Calu3 (cell line): ENCODE measurements around the gene AIF1L. TPM values are rescaled to one million over a fixed set of nuclear protein-coding genes. Genes with fewer than 3 reads are reported as not detected.

Experiments
- BruUV-seq: library from RNA; stranded (reverse); fragments of 400-500 nt; replicated peaks from 2 replicates; lab custom pipeline; 2021; lab: Mats Ljungman, UMichigan
- CTCF ChIA-PET: fragments of 300-600 bp; sonication (Branson Sonifier 250); formaldehyde crosslinking; loops from one replicate; lab custom pipeline; 2022; ENCODE audit warnings: antibody characterized with exemption; lab: Charles Lee
- DNase-seq: peaks from one replicate; pipeline ENCODE4 v3.0.0; 2022
- H3K27ac Mint-ChIP-seq: one replicate; pipeline ENCODE4 v1.8.0; 2022; ENCODE audit warnings: mixed read lengths; ENCODE audit not compliant: unreplicated experiment
- H3K27me3 Mint-ChIP-seq: one replicate; pipeline ENCODE4 v1.8.0; 2022; ENCODE audit warnings: mixed read lengths; ENCODE audit not compliant: unreplicated experiment
- H3K36me3 Mint-ChIP-seq: one replicate; pipeline ENCODE4 v1.8.0; 2022; ENCODE audit warnings: mild to moderate bottlenecking, moderate library complexity, mixed read lengths; ENCODE audit not compliant: insufficient read depth, unreplicated experiment
- H3K4me1 Mint-ChIP-seq: one replicate; pipeline ENCODE4 v1.8.0; 2022; ENCODE audit warnings: mild to moderate bottlenecking, low read depth, mixed read lengths; ENCODE audit not compliant: unreplicated experiment
- H3K4me3 Mint-ChIP-seq: one replicate; pipeline ENCODE4 v1.8.0; 2022; ENCODE audit warnings: mild to moderate bottlenecking, low read depth, moderate library complexity, mixed read lengths; ENCODE audit not compliant: unreplicated experiment
- H3K9me3 Mint-ChIP-seq: one replicate; pipeline ENCODE4 v1.8.0; 2022; ENCODE audit warnings: low read depth, mixed read lengths; ENCODE audit not compliant: unreplicated experiment
- intact Hi-C: fragments of 100-400 bp; cut with micrococcal nuclease; formaldehyde crosslinking; loops from one replicate; pipeline ENCODE4 v1.10.0; 2022; ENCODE audit not compliant: unreplicated experiment
- total RNA-seq: library from RNA; stranded (reverse); gene quantifications from 2 replicates; pipeline ENCODE4 v1.2.3, GENCODE V29; 2022
- TF ChIP-seq, protein P1 (sequence below): fragments of 200-600 bp; IDR thresholded peaks from one replicate; pipeline ENCODE4 v1.8.0; 2022; ENCODE audit warnings: antibody characterized with exemption; ENCODE audit not compliant: unreplicated experiment

The AIF1L gene
- total RNA-seq, 1 experiment from 2014 or later = 27.2 TPM

DNA sequence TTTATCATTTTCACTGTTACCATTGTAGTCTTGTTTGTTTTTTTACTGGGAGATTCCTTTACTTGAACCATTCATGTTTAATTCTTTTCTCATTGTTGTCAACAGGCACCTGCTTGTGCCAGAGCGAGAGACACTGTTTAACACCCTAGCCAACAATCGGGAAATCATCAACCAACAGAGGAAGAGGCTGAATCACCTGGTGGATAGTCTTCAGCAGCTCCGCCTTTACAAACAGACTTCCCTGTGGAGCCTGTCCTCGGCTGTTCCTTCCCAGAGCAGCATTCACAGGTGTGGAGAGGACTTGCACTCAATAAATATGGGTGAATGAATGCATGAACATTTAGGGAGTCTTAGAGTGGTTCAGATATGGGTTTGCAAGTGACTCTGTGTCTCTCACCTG is 66.6 kb downstream of the AIF1L start:
- TF ChIP-seq, protein P1, sequence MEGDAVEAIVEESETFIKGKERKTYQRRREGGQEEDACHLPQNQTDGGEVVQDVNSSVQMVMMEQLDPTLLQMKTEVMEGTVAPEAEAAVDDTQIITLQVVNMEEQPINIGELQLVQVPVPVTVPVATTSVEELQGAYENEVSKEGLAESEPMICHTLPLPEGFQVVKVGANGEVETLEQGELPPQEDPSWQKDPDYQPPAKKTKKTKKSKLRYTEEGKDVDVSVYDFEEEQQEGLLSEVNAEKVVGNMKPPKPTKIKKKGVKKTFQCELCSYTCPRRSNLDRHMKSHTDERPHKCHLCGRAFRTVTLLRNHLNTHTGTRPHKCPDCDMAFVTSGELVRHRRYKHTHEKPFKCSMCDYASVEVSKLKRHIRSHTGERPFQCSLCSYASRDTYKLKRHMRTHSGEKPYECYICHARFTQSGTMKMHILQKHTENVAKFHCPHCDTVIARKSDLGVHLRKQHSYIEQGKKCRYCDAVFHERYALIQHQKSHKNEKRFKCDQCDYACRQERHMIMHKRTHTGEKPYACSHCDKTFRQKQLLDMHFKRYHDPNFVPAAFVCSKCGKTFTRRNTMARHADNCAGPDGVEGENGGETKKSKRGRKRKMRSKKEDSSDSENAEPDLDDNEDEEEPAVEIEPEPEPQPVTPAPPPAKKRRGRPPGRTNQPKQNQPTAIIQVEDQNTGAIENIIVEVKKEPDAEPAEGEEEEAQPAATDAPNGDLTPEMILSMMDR = no peak
- CTCF ChIA-PET = no interaction called here
- DNase-seq = no peak
- intact Hi-C loops = no loop called here
- Mint-ChIP-seq H3K9me3 (no peaks in the 10 kb centered on the region), H3K27ac (no peak overlapping the region), H3K4me1 (no peaks in the 10 kb centered on the region), H3K36me3 (peaks cover 8% of the 10 kb centered on the region), H3K4me3 (no peak overlapping the region), H3K27me3 (no peaks in the 10 kb centered on the region)
- BruUV-seq = no TSS peak

DNA sequence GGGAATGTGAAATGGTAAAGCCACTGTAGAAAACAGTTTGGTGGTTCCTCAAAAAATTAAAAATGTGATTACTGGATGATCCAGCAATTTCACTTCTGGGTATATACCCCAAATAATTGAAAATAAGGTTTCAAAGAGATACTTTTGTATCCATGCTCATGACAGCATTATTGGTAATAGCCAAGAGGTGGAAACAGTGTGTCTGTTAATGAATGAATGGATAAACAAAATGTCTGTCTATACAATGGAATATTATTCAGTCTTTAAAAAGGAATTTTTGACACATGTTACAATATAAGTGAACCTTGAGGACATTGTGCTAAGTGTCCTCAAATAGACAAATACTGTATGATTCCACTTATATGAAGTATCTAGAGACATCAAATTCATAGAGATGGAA is 69.2 kb downstream of the AIF1L start:
- no peak overlapping the region for H3K4me3 Mint-ChIP-seq
- CTCF ChIA-PET = no interaction called here
- no TSS peak for BruUV-seq

DNA sequence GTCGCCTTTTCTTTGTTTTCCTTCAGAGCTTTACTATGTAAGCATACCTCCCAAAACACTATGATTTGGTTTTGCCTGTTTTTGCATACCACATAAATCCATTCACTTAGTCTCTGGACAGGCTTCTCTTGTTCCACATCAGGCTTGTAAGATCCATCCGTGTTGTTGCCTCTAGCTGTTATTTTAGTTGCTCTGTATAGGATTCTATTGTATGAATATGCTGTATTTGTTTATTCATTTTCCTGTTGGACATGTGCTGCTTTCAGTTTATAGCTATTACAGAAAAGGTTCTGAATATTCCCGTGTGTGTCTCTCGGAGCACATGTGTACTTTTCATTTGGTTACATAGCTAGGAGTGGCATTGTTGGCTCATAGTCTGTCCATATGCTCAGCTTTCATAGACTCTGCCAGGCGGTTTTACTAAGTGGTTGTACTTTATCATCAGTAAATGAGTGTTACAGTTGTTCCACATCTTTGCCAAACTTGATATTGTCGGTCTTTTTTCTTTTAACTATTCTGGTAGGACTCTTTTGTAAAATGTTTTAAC is 70.9 kb downstream of the AIF1L start:
- no peak for DNase-seq
- H3K27me3 Mint-ChIP-seq = no peaks in the 10 kb centered on the region
- H3K27ac Mint-ChIP-seq = no peak overlapping the region
- peaks cover 12% of the 10 kb centered on the region for H3K36me3 Mint-ChIP-seq
- BruUV-seq = no TSS peak
- no peak overlapping the region for H3K4me3 Mint-ChIP-seq
- no peaks in the 10 kb centered on the region for H3K4me1 Mint-ChIP-seq
- TF ChIP-seq, protein P1 = no peak
- H3K9me3 Mint-ChIP-seq = no peaks in the 10 kb centered on the region
- CTCF ChIA-PET = no interaction called here
- intact Hi-C loops = no loop called here

More for the DNA sequence above, 69.2 kb downstream of the AIF1L start:
- Mint-ChIP-seq H3K27ac (no peak overlapping the region), H3K36me3 (peaks cover 12% of the 10 kb centered on the region), H3K27me3 (no peaks in the 10 kb centered on the region), H3K9me3 (no peaks in the 10 kb centered on the region), H3K4me1 (no peaks in the 10 kb centered on the region)
- no peak for DNase-seq
- intact Hi-C loops = no loop called here
- TF ChIP-seq, protein P1 = no peak

DNA sequence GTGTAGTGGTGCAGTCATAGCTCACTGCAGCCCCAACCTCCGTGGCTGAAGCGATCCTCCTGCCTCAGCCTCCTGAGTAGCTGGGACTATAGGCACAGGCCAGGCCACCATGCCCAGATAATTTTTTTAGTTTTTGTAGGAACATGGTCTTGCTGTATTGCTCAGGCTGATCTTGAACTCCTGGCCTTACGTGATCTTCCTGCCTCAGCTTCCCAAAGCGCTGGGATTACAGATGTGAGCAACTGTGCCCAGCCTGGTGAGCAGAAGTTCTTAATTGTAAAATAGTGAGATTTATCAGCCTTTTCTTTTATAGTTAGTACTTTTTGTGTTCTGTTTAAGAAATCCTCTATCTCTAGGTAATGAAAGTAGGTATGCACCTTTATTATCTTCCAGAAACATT is 71.6 kb downstream of the AIF1L start:
- no peaks in the 10 kb centered on the region for H3K4me1 Mint-ChIP-seq
- no peak overlapping the region for H3K27ac Mint-ChIP-seq
- intact Hi-C loops = no loop called here
- TF ChIP-seq, protein P1 = no peak
- no peaks in the 10 kb centered on the region for H3K27me3 Mint-ChIP-seq
- DNase-seq = no peak
- CTCF ChIA-PET = no interaction called here
- H3K9me3 Mint-ChIP-seq = no peaks in the 10 kb centered on the region
- H3K36me3 Mint-ChIP-seq = peaks cover 8% of the 10 kb centered on the region
- H3K4me3 Mint-ChIP-seq = no peak overlapping the region
- no TSS peak for BruUV-seq
